GM12878 (cell line): Measurements from ENCODE around the gene UGT1A7. TPM values are rescaled to one million over a fixed set of nuclear protein-coding genes. Genes with fewer than 3 reads are reported as not detected.

Experiments used
- ATAC-seq: fragments of 200-7000 bp; cut with Tn5 transposase; 3 replicates; pipeline ENCODE4 v1.9.1; 2020; ENCODE audit warnings: mild to moderate bottlenecking, moderate library complexity
- BruUV-seq: library from RNA; stranded (reverse); fragments of 400-500 nt; replicated peaks from 2 replicates; lab custom pipeline; 2021; lab: Mats Ljungman, UMichigan
- CTCF ChIA-PET: fragments of 300-600 bp; sonication (Branson Sonifier 250); formaldehyde crosslinking; extraction: SDS; loops from one replicate; lab custom pipeline; 2021; ENCODE audit warnings: inconsistent platforms; lab: Yijun Ruan, JAX
- POLR2A ChIA-PET: fragments of 350-600 bp; formaldehyde crosslinking; extraction: SDS; loops from one replicate; lab custom pipeline; 2021; ENCODE audit warnings: inconsistent platforms; lab: Charles Lee
- RAD21 ChIA-PET: fragments of 300-600 bp; sonication (Branson Sonifier 250); formaldehyde crosslinking; loops from one replicate; lab custom pipeline; 2023; ENCODE audit warnings: antibody characterized with exemption; ENCODE audit not compliant: unreplicated experiment; lab: Charles Lee
- SMC1A ChIA-PET: fragments of 300-600 bp; sonication (Branson Sonifier 250); formaldehyde crosslinking; loops from one replicate; lab custom pipeline; 2023; ENCODE audit not compliant: unreplicated experiment, uncharacterized antibody; lab: Charles Lee
- DNase-seq: peaks from one replicate; pipeline ENCODE4 v3.0.0-alpha.2; 2011; ENCODE audit warnings: low read depth, low spot score
- FAIRE-seq: peaks from 3 replicates; lab custom pipeline; 2011; peaks lifted over from hg19 to GRCh38; lab: Jason Lieb, UNC
- H2AFZ ChIP-seq: 2 replicates; pipeline ENCODE4 v1.6.0; 2011; ENCODE audit warnings: low read depth, low read length, control low read depth; ENCODE audit not compliant: control insufficient read depth
- H3K27ac ChIP-seq: 2 replicates; pipeline ENCODE4 v1.5.1; 2011; ENCODE audit warnings: control low read depth; ENCODE audit not compliant: control insufficient read depth, insufficient read depth
- H3K27me3 ChIP-seq, 2 experiments: replicated peaks in 1 of 2; 2 replicates each; pipeline versions ENCODE4 v1.6.0 to v1.6.1; 2011; ENCODE audit warnings: low read length in 1 of 2; ENCODE audit not compliant: control insufficient read depth in 2 of 2, insufficient read depth in 2 of 2
- H3K36me3 ChIP-seq, 2 experiments: 2 replicates each; pipeline ENCODE4 v1.5.1; 2011; ENCODE audit warnings: low read length in 1 of 2; ENCODE audit not compliant: control insufficient read depth in 2 of 2, insufficient read depth in 2 of 2
- H3K4me1 ChIP-seq: 2 replicates; pipeline ENCODE4 v1.6.1; 2011; ENCODE audit warnings: mild to moderate bottlenecking, low read length, moderate library complexity, mixed read lengths; ENCODE audit not compliant: control insufficient read depth, insufficient read depth
- H3K4me2 ChIP-seq: 2 replicates; pipeline ENCODE4 v1.6.0; 2011; ENCODE audit warnings: control low read depth; ENCODE audit not compliant: control insufficient read depth, insufficient read depth
- H3K4me3 ChIP-seq: fragments of 200-600 bp; sonication (generic); 2 replicates; pipeline ENCODE4 v1.5.1; 2016
- H3K79me2 ChIP-seq: 2 replicates; pipeline ENCODE4 v1.6.0; 2011; ENCODE audit warnings: low read length; ENCODE audit not compliant: control insufficient read depth, insufficient read depth
- H3K9ac ChIP-seq: 2 replicates; pipeline ENCODE4 v1.8.0; 2011; ENCODE audit warnings: low read length, control low read depth, mixed read lengths; ENCODE audit not compliant: control insufficient read depth, insufficient read depth
- H3K9me3 ChIP-seq: replicated peaks from 3 replicates; pipeline ENCODE4 v1.5.1; 2011; ENCODE audit warnings: mild to moderate bottlenecking, low read length; ENCODE audit not compliant: control insufficient read depth, insufficient read depth
- H4K20me1 ChIP-seq: 2 replicates; pipeline ENCODE4 v1.6.0; 2011; ENCODE audit not compliant: control insufficient read depth, insufficient read depth
- BCL11A ChIP-seq: IDR thresholded peaks from 2 replicates; pipeline ENCODE4 v1.6.1; 2011; ENCODE audit warnings: low read depth, low read length
- BMI1 ChIP-seq: fragments of 450-650 bp; IDR thresholded peaks from 2 replicates; pipeline ENCODE4 v1.6.1; 2016; ENCODE audit warnings: mild to moderate bottlenecking, moderate library complexity, borderline replicate concordance
- CBFB ChIP-seq: IDR thresholded peaks from 2 replicates; pipeline ENCODE4 v1.6.1; 2016; ENCODE audit warnings: antibody characterized with exemption, low read depth
- CEBPZ ChIP-seq: fragments of 150-350 bp; IDR thresholded peaks from 2 replicates; pipeline ENCODE4 v1.6.1; 2016; ENCODE audit warnings: low read depth, low read length
- CUX1 ChIP-seq: IDR thresholded peaks from 2 replicates; pipeline ENCODE4 v1.6.1; 2012; ENCODE audit warnings: improper control_type of control experiment, low read depth, low read length; ENCODE audit not compliant: insufficient replicate concordance
- HDAC6 ChIP-seq: fragments of 200-600 bp; sonication (generic); IDR thresholded peaks from one replicate; pipeline ENCODE4 v1.8.0; 2017; ENCODE audit warnings: antibody characterized with exemption; ENCODE audit not compliant: unreplicated experiment
- MAX ChIP-seq: IDR thresholded peaks from 2 replicates; pipeline ENCODE4 v1.6.1; 2012; ENCODE audit warnings: low read depth, low read length, improper control_type of control experiment
- RAD51 ChIP-seq: fragments of 450-650 bp; IDR thresholded peaks from 2 replicates; pipeline ENCODE4 v1.6.1; 2016; ENCODE audit warnings: moderate library complexity, mild to moderate bottlenecking, inconsistent platforms
- RB1 ChIP-seq: fragments of 450-650 bp; formaldehyde crosslinking; IDR thresholded peaks from 2 replicates; pipeline ENCODE4 v1.6.1; 2017; ENCODE audit warnings: mild to moderate bottlenecking, borderline replicate concordance
- RBBP5 ChIP-seq: fragments of 200-600 bp; sonication (generic); conservative IDR thresholded peaks from 2 replicates; pipeline ENCODE4 v1.6.1; 2016
- SREBF1 ChIP-seq: IDR thresholded peaks from 2 replicates; pipeline ENCODE4 v1.6.1; 2012; ENCODE audit warnings: mild to moderate bottlenecking, low read length
- SUZ12 ChIP-seq: fragments of 200-600 bp; sonication (generic); IDR thresholded peaks from one replicate; pipeline ENCODE4 v1.6.1; 2018; ENCODE audit warnings: antibody characterized with exemption, mild to moderate bottlenecking; ENCODE audit not compliant: unreplicated experiment
- ZBTB11 ChIP-seq: fragments of 450-650 bp; formaldehyde crosslinking; IDR thresholded peaks from 2 replicates; pipeline ENCODE4 v1.5.0; 2022; ENCODE audit warnings: mild to moderate bottlenecking, missing genetic modification characterization
- WGBS: methylation state at CpG from one replicate; pipeline ENCODE4 v1.1.6; 2016; ENCODE audit warnings: low lambda C conversion rate; ENCODE audit not compliant: insufficient replicate concordance, insufficient coverage; ENCODE audit errors: missing lambda C conversion rate; 5-methylcytosine and 5-hydroxymethylcytosine counted together
- in situ Hi-C: fragments of 300-500 bp; cut with MboI; formaldehyde crosslinking; loops from 9 replicates; pipeline ENCODE4 v1.14.3; 2018; ENCODE audit warnings: mixed read lengths
- intact Hi-C: fragments of 100-400 bp; cut with micrococcal nuclease; formaldehyde crosslinking; loops from one replicate; pipeline ENCODE4 v1.14.2; 2022; ENCODE audit not compliant: unreplicated experiment
- polyA plus RNA-seq, 11 experiments: library from polyadenylated mRNA; depleted of rRNA in 4 of 11; unstranded in 6 of 11; stranded (reverse) in 5 of 11; fragments of >200 nt; fragmentation: Nextera tagmentation in 4 of 11; fragmentation: Illumina TruSeq in 1 of 11; extraction: Ambion mirVana in 4 of 11; extraction: Trizol in 1 of 11; gene quantifications; 1 replicate in 1 of 11; 2 replicates in 10 of 11; pipeline versions ENCODE4 v1.2.1 to v1.2.3, GENCODE V29; 2011 to 2016; ENCODE audit warnings: inconsistent platforms in 2 of 11, missing spikeins in 2 of 11, low read depth in 1 of 11
- total RNA-seq, 4 experiments: library from RNA; depleted of rRNA in 3 of 4; stranded (reverse); fragments of >200 nt in 3 of 4; fragmentation: Illumina TruSeq in 1 of 4; extraction: Trizol in 1 of 4; gene quantifications; 2 replicates each; pipeline versions ENCODE4 v1.2.1 to v1.2.3, GENCODE V29; 2013 to 2021

UGT1A7 gene
- total and polyA plus RNA-seq, 10 of the 15 experiments (the other 5 are each of a cell fraction or from before 2014, with no cell fraction given): not detected

- POLR2A ChIA-PET: no interaction called here
- H3K9ac ChIP-seq: no peak overlapping the region
- ATAC-seq (no peak), DNase-seq (no peak), FAIRE-seq (no peak)
- H3K36me3 ChIP-seq: no peaks in the 10 kb centered on the region
- RAD21 ChIA-PET: no interaction called here
- H3K4me2 ChIP-seq: no peak overlapping the region
- H3K27ac ChIP-seq: no peak overlapping the region
- intact Hi-C loops (no loop called here), in situ Hi-C loops (no loop called here)
- SMC1A ChIA-PET: interaction anchor here (1.3 kb wide), 1 partner anchor 44 kb away, joined by 3 read pairs; no protein-coding TSS in a partner anchor
- no peaks in the 10 kb centered on the region for H3K4me1 ChIP-seq
- H3K27me3 ChIP-seq: no peaks in the 10 kb centered on the region
- BruUV-seq: no TSS peak
- H3K9me3 ChIP-seq: peaks cover 2% of the 10 kb centered on the region; the same call in 1 of the 3 replicates
- CTCF ChIA-PET: no interaction called here
- no peaks in the 10 kb centered on the region for H3K79me2 ChIP-seq
- 30% methylated on average over 6 of the region's 6 CpGs for WGBS
- H3K4me3 ChIP-seq: no peak overlapping the region
- TF ChIP-seq ZBTB11 (CRISPR knock-in tag) (no peak), CEBPZ (no peak), SUZ12 (no peak), BCL11A (no peak), RAD51 (no peak), MAX (no peak), SREBF1 (no peak), RBBP5 (no peak), CUX1 (no peak), HDAC6 (no peak), CBFB (no peak), BMI1 (no peak), RB1 (no peak)
- no peak overlapping the region for H2AFZ ChIP-seq
- H4K20me1 ChIP-seq: no peaks in the 10 kb centered on the region
Observed at GRCh38 chr2:233654501-233654900, 27.2 kb upstream of the UGT1A7 start.
